Inflammatory macrophage treated with lipopolysaccharide for 4 hours (primary cell): ENCODE measurements around the gene ZNF740.

Source experiments
- DNase-seq: peaks from one replicate; pipeline ENCODE4 v3.0.0-alpha.2; 2020

The ZNF740 gene

DNA sequence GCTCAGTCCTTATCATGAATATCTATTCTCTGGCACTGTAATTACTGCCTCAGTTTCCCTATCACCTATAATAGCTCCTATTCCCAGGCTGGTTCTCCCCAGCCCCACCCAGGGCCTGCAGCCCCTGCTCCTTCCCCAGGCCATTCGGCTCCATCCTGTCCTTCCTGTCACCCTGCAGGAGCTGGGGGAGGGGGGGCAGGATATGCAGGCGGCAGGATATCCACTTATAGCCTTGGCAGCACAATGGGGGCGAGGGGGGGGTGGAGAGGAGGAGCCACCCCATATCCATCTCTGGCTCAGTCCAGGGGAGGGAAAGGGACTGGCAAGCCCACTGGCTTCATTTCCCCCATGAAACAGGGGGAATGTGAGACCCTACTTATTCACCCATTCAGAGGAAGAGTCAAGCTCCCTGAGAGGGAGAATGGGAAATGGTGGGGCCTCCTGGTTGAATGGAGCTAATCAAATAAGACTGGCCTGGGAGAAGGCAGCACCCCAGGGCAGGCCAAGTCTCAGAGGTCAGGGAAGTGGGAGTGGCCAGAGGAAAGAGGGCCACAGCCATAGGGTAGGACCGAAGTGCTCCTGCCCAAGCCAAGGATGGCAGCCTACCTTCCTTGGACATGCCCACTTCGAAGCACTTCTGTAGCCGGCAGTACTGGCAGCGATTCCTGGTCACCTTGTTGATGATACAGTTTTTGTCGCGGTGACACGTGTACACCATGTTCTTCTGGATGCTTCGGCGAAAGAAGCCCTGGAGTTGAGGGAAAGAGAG lies 34.3 kb downstream of the ZNF740 start:
- no peak for DNase-seq

DNA sequence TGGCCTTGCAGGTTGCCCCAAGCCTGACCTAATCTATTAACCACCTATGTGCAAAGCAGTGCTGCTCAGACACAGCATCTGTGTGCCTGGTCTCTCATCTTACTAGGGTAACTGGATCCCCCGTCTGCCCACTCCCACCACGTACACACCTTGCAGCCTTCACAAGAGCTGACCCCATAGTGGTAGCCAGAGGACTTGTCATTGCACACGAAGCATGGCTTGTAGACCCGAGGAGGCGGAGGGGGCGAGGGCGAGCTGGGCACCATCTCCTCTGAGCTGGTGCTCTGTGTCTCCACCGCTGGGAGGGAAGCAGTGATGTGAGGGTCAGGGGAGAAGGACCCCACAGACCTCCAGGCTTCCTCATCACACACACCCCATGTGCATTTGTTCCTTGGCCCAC lies 35.0 kb downstream of the ZNF740 start:
- no peak for DNase-seq

DNA sequence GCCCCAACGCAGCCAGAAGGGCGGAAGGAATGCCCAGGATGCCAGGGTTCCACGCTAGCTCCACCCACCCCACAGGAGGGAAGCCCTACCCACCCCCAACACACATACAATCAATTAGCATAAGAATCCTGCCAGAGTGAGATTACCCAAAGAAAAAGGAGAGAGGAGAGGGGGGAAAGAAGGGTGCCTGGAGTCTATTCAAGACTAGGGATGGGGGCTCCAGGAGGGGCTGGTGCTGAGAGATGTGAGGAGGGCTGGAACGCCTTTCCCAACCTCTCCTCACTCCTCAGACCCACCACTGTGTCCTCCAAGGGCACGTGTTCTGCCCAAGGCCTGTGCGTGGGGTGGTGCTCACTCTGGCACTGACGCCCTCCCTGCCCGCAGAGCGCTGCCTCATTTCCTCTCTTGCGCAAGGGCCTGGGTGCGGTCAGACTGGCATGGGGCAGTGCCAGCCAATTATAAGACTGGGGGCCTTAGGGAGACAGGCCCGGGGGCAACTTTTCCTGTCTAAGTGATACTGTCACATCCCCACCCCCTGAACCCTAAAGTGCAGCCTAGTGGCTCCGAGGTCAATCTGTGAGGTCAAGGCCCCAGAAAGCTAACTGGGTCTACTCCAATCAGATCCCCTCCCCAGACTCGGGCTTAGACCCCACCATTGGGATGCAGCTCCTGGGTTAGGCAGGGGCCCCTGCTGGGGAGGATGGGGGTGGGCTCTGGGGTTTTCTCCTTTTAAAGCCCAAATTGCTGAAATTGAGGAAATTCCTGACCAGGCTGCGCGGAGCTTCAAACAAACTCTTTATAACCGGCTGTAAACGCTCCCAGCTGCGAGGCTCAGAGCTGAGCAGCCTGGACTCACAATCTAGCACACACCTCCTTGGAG lies 36.8 kb downstream of the ZNF740 start:
- peak; percentile 73 for DNase-seq

DNA sequence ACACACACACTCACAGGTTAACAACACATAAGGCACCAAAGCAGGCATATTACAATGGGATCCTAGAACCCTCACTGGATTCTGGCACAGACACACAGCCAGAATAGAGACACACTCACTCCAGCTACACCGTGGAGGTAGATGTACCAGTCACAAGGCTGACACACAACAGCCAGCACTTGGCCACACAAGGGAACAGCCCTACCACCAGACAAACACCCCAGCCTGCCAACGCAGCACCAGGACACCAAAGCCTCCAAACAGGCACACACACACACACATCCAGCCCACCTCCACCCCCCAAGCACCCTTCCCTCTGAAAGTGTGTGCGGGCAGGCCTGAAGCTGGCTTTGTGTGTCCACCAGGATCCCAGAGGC lies 37.4 kb downstream of the ZNF740 start:
- no peak for DNase-seq

DNA sequence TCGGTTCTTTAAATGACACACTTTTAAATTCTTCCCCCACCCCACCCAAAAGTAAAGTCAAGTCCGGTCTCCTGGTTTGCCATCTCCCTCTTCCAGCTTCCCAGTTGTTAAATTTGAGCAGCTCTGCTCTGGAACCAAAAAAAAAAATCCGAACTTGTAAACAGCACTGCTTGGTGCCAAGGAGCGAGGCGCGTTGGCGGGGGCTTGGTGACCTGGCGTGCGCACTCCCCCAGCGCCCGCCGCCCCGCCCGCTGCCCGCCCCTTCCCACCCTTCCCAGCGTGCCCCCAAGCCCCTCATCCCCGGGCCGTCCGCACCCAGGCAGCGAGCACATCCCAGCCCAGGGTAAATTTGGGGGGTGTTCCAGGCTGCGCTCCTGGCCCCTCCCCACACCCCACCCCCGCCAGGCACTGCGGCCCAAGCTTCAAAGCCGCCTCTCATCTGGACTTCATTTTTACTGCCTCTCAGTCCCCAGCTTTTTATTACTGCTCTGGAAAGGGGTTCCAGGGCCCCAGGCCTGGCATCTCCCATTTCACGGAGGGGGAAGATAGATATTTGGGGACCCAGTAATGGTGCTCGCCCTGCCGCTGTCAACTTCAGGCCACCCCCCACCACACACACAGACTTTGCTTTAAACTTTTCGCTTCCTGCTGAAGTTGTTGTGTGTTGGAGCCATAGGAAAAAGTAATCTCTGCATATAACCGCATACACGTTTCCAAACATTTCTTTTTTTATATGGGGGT lies 38.2 kb downstream of the ZNF740 start:
- DNase-seq = no peak

DNA sequence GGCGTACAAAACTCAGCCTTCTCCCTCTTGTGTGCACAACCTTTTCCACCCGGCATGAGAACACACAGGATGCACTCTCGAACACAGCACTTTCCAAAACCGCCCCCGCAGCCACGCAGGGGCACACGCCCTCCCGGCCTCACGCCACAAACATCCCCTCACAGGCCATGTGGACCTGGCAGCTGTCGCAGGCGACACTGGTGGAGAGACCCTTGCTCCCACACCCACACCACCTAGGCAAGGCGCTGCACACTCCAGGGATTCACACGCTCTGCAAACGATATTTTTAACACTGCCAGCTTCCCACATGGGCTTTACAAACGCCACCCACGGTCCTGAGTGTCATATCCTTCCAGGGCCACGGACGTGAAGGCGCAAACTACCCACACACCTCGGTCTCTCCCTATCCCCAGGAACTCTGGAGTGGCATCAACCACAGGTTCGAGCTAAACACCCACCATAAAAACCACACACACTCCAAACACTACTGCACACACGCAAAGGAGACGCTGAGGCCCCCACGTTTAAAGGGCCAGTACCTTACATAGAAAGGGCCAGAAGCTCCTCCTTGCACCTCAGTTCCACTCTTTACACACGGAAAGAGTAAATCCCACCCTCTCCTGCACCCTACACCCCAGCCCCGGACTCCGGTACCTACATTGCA lies 38.9 kb downstream of the ZNF740 start:
- DNase-seq = peak; percentile 59

DNA sequence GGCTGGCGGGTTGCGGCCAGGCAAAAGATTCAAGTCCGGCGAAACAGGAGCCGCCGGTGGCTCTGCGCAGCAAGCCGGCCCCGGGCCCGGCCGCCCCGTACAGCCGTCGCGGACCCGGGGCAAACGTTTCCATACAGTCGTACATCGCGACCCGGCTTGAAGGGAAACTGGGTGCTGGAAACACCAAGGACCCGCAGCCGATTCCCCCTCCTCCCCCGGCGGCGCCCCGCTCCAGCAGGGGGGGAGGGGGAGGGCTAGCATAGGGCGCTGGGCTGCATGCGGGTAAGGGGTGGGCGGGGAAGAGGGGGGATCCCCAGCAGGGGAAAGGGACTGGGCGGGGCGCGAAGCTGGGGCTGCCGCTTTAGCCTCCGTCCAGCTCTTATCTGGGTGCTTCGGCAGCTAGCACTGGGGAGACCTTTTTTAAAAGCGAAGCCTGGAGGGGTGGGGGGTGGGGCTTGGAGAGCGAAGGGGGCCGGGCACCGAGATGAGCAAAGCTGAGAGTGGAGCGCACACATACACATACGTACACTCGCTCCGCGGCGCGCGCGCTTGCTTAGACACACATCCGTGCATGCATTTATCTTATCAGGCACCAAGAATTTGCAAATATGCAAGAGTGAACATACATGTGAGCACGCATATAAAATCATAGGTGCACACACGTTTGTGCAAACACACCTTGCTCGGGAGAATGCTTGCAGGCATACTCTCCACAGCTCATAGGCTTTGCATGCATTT lies 39.6 kb downstream of the ZNF740 start:
- peak; percentile 46 for DNase-seq

DNA sequence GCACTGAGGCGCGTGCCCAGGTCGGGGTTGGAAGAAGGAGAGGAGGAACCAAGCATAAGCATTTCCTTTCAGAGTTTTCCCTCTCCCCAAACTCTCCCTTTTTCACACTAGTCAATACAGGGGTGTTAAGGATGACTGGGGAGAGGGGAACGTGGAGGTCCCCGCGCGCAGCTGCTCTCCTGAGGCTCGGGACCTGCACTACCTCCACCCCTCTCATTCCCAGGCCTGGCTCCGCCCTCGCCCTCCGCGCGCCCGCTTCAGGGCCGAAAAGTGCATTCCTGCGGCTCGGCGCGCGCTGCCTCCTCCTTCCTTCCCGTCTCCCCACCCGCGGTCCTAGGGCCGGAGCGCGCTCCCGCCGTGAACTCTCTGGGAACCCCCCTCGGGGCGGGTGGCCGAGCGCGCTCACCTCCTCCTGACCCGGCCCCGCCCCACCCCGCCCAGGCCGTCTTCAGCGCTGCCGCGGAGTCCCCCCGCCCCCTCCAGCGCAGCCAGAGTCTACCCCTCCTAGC lies 40.2 kb downstream of the ZNF740 start:
- DNase-seq = peak; percentile 91

DNA sequence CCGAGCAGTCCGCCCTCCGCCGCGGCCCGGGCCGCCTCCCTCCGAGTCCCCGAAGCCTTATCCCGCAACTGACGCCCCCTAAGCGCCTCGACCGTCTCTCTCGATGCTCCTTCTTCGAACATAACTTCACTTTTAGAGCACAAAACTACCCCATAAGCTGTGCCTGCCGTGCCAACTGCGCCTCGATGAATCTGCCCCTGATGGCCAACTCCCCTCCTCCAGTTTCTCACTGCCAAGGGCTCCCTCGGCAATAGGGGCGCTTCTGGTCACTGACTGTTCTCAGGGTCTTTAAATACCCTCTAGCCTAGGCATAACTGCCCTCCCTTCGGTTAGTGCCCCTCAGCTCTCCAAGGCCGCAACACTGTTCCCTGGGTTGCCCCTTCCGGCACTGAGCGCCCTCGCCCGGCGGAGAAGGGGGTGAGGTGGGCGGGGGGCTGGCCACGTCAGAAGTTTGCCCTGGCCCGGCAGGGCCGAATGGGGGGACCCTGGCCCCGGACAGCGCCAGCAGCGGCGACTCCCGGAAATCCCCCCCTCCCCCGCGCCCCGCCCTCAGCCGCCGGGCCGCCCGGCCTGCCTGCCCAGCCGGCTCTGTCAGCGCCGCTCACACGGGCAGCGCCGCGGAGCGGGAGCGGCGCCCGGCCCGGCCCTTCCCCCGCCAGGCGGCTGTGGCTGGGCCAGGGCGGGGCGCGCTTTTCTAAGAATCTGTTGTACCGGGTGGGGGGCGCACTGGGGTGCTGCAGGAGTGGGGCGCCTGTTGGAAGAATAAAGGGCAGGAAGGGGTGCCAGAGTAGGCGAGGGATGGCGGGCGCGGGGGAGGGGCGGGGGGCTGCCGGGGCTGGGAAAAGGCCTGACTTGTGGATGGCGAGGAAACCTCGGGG lies 40.9 kb downstream of the ZNF740 start:
- peak; percentile 58 for DNase-seq

DNA sequence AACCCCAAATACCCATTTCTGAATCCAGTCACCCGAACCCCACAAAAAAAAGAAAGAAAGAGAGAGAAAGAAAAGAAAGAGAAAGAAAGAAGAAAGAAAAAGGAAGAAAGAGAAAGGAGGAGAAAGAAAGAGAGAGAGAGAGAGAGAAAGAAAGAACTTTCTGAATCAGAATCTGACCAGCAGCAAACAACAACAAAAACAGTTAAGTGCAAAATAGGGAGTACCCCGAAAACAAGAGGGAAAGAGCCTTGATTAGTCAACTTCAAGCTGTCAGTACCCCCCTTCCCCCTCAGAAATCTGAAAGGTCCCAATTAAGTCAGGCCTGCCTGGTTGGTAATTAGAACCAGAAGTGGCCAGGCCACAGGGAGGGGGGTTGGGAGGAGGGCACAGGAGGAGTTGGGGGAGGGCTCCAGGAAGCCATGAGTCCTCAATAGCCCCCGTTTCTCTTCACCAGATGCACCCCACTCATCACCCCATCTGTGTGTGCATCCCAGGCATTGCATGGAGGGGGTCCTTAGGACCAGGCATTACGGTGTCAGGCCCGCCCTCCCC lies 41.7 kb downstream of the ZNF740 start:
- DNase-seq = no peak

DNA sequence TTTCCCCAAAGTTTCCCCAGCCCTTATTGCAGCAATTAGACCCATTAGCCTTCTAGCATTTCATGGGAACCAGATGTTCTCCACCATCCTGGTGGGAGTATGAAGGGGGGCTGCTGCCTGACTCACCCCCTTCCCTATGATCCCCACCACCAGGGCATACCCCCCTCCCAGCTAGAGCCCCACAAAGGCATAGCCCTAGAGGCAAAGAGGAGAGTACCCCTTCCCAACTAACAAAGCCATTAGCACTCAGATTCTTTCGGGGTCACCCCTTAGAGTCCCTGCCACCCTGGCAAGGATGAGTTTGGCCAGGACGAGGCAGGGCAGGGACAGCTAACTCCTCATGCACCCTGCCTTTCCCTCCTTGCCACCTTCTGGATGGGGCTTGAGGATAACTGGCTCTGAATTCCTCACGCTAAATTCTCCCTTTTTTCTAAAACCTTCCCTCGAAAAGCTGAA lies 42.3 kb downstream of the ZNF740 start:
- DNase-seq = no peak

DNA sequence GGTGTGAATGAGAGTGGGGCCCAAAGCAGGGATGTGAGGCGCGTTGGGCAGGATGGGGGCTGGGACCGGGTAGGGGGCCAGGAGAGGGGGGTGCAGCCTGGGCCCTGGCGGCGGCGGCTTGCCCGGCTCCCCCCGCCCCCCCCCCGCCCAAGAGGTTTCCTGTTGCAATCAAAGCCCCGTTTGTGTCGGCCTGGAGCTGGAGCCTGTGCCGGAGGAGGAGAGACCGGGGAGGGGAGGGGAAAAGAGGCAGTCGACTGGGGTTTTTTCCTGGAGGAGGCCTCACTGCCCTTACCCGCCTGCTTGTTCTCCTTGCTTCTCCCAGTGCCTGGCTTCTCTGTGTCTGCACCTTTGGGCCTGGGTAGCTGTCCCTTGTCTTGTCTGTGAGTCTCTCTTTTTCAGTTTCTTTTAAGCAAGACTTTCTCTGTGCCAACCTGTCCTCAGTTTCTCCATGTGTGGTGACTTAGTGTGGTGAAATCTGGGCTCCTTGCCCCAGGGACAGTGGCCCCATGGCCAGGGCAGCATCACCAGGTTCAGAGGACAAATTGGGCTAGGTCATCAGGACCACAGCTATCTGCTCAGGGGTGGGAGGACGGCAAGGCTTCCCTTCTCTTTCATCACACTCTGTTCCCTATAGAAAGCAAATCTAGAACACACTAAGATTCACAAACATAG lies 43.0 kb downstream of the ZNF740 start:
- peak; percentile 31 for DNase-seq

DNA sequence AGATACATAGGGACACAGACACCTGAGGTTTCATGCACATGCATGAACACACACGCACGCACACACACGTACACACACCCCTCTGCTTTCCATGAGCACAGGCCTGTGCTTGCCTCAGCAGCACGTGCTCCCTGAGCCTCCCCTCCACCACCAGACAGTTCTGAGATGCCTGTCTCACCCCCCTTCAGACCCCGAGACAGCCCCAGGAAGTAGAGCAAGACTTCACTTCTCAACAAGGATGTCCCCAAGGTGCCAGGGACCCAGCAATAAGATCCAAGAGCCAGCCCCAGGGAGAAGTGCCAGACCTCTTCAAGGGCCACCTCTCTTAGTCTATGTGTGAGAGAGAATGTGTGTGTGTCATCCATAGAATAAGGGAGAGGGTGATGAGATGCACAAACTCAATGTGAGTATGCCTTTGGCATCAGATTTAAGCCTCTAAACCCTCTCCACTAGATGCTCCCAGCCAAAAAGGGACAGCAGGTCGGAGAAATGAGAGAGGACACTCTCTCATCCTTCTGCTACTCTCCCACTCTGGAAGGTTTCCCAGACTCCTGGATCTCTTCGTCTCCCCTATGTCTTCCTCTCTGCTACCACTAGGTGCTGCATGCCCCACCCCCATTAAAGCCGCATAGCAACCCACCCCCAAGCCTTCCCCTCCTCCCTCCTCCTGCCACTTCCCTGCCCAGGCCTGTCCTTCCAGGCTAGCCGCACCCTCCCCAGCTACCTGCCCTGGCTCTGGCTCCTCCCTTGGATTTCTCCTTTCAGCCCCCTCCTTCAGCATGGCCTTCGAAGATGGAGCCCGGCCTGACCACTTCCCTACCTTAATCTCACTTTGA lies 43.8 kb downstream of the ZNF740 start:
- no peak for DNase-seq

DNA sequence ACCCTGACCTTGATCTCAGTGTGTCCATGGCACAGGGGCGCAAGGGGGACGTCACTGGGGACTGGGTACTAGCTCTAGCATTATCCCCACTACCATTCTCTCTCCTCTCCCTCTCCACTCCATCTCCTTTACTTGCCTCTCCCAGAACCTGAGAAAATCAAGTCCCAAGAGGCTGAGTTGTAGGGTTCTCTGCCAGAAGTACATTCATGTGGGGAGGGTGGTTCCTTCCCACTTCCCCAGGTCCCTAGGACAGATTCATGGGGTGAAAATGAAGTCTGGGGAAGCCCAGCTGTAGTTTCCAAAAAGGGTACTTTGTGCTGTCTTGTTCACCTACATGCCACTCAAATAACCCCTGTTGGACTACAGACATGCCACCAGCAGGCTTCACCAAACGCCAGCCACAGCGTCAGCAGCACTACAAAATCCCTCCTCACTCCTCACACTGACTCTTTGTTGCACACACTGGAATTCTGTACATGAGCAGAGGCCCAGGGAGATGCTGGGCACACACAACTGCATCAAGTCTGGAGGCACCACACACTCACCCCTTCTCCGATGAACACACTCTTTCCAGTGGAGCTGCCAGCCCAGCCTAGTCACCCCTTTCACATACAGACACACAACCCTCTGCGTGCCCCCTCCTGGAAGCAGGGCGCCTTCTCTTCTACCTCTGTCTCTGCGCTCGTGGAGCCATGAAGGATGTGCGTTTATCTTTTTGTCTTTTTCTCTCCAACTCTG lies 44.5 kb downstream of the ZNF740 start:
- no peak for DNase-seq

DNA sequence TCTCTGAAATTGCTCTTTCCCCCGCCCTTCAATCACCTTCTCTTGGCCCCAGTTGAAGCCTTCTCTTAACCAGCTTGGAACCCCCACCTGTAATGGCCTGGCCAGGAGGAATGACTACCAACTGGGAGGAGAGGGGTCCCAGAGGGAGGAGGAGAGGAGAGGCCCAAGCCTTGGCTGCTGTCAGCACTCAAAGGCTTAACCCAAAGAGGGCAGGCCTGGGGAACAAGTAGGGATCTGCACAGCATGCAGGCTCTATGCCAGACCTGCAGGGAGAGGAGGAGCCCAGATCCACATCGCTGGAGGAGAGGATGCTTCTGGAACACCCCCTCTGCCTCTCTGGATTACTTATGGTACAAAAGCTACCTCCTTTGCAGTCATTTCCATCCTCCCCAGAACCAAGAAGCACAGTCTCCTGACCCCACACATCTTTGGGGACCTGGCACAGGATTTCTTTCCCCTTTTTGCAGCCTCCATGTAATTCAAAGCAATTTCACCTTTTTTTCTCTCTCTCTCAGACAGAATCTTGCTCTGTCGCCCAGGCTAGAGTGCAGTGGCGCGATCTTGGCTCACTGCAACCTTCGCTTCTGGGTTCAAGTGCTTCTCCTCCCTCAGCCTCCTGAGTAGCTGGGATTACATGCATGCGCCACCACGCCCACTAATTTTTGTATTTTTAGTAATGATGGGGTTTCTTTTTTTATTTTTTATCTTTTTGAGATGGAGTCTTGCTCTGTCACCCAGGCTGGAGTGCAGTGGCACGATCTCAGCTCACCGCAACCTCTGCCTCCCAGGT lies 45.3 kb downstream of the ZNF740 start:
- DNase-seq = no peak

DNA sequence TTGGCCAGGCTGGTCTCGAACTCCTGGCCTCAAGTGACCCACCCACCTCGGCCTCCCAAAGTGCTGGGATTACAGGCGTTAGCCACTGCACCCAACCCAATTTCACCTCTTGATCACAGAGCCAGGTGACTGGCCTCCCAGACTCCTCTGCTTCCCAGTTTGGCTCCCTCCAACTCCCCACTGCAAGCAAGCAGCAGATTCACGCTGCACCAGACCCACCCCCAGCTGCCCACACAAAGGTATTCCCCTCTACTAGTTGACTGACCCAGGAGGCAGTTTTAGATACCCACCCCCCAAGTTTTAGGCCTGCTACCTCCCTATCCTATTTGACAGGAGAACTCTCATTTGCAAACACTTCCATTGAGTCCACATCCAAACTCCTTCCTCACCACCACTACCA lies 46.3 kb downstream of the ZNF740 start:
- no peak for DNase-seq

DNA sequence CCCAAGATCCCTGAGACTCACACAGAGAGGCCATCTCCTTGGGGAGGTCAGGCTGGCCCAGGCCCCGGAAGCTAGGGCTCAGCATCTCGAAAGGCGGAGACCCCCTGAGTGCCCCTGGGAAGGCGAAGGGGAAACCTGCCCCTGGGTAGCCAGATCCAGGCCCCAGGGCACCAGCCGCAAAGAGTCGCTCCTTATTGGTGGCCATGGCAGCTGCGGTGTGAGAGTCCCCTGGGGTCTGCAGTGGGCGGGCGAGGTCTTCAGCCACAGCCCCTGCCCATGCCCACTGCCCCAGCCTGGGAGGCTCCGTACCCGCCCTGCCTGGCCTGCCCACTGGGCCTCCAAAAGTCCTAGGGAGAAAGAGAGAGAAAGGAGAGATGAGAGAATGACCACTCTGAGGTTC lies 46.8 kb downstream of the ZNF740 start:
- no peak for DNase-seq
